HG02588 (cell line): ENCODE data around the gene EME2.

Experiments
- ATAC-seq: cut with Tn5 transposase; IDR thresholded peaks from one replicate; pipeline ENCODE4 v1.9.1; 2021; ENCODE audit warnings: mild to moderate bottlenecking, moderate library complexity; ENCODE audit not compliant: unreplicated experiment

The EME2 gene

GRCh38 chr16:1766231-1766630 is 6.4 kb upstream of the EME2 start:
- ATAC-seq: no peak

GRCh38 chr16:1766701-1767100 is 5.9 kb upstream of the EME2 start:
- no peak for ATAC-seq

- no peak for ATAC-seq
Measured at GRCh38 chr16:1767116-1767994, 5.3 kb upstream of the EME2 start.

GRCh38 chr16:1768061-1768766 is 4.4 kb upstream of the EME2 start:
- ATAC-seq: no peak

- no peak for ATAC-seq
Measured at GRCh38 chr16:1768767-1769401, 3.7 kb upstream of the EME2 start.

- no peak for ATAC-seq
Measured at GRCh38 chr16:1769402-1770300, 3.0 kb upstream of the EME2 start.

- ATAC-seq: no peak
Measured at GRCh38 chr16:1770328-1771187, 2.1 kb upstream of the EME2 start.

GRCh38 chr16:1771188-1771863 is 1.3 kb upstream of the EME2 start, which contains the start of gene NME3:
TSS of gene NME3 (minus strand) at chr16:1771543. CDS start at chr16:1771534, 9 bp downstream.
- ATAC-seq: no peak

- ATAC-seq: no peak
Measured at GRCh38 chr16:1771864-1772361, 697 bp upstream of the EME2 start.

- ATAC-seq: peak; percentile 40
Measured at GRCh38 chr16:1772908-1773702, 495 bp downstream of the EME2 start, which contains the start of gene MRPS34. TSS of gene MRPS34 (minus strand) at chr16:1773134. CDS start at chr16:1773119, 15 bp downstream.

GRCh38 chr16:1773703-1774447 is 1.3 kb downstream of the EME2 start:
- no peak for ATAC-seq

- no peak for ATAC-seq
Measured at GRCh38 chr16:1774448-1774780, 1.8 kb downstream of the EME2 start.

- no peak for ATAC-seq
Measured at GRCh38 chr16:1775006-1775845, 2.6 kb downstream of the EME2 start.

- ATAC-seq: no peak
Measured at GRCh38 chr16:1775846-1776671, 3.4 kb downstream of the EME2 start.

GRCh38 chr16:1776672-1776955 is 4.0 kb downstream of the EME2 start:
- no peak for ATAC-seq

- no peak for ATAC-seq
Measured at GRCh38 chr16:1776991-1777374, 4.4 kb downstream of the EME2 start.
